Bronchial epithelial cell (primary cell): ENCODE results near the gene RAB1B. TPM values are rescaled to one million over a fixed set of nuclear protein-coding genes. Genes with fewer than 3 reads are reported as not detected.
A peak's percentile ranks its signal among the peaks of the same experiment; 100 is the strongest.
"Not testable (repeated sequence)": the region's sequence is repeated elsewhere in the genome, so short reads cannot be mapped to it uniquely, and the experiment has no call there.

Experiments
- DNase-seq: peaks from one replicate; pipeline ENCODE4 v3.0.0-alpha.2; 2010; ENCODE audit warnings: low read depth
- FAIRE-seq: peaks from 2 replicates; lab custom pipeline; 2011; peaks lifted over from hg19 to GRCh38; lab: Jason Lieb, UNC
- H3K27me3 ChIP-seq: 2 replicates; pipeline ENCODE4 v1.5.1; 2011; ENCODE audit warnings: low read length; ENCODE audit not compliant: control insufficient read depth, insufficient read depth
- H3K36me3 ChIP-seq: 2 replicates; pipeline ENCODE4 v1.5.1; 2011; ENCODE audit warnings: low read length; ENCODE audit not compliant: control insufficient read depth, insufficient read depth
- H3K4me3 ChIP-seq: 2 replicates; pipeline ENCODE4 v1.5.1; 2011; ENCODE audit warnings: mild to moderate bottlenecking, low read depth, low read length, control low read depth
- CTCF ChIP-seq: IDR thresholded peaks from 2 replicates; pipeline ENCODE4 v1.5.1; 2011; ENCODE audit warnings: mild to moderate bottlenecking, moderate library complexity, low read length, control low read depth, inconsistent platforms; ENCODE audit not compliant: insufficient read depth, severe bottlenecking
- total RNA-seq: library from RNA; depleted of rRNA; stranded (reverse); fragments of >200 nt; gene quantifications from 2 replicates; pipeline ENCODE4 v1.2.1, GENCODE V29; 2014

The RAB1B gene
- total RNA-seq, 1 donor from 2014 or later: 54.5 TPM

GRCh38 chr11:66317723-66318599 lies 49.5 kb downstream of the RAB1B start:
- Histone ChIP-seq H3K27me3 (peaks cover 2% of the 10 kb centered on the region), H3K4me3 (no peak overlapping the region), H3K36me3 (no peaks in the 10 kb centered on the region)
- FAIRE-seq: peak; percentile 47
- peak; percentile 71 for DNase-seq
- TF ChIP-seq CTCF: no peak

- no peak overlapping the region for H3K4me3 ChIP-seq
- TF ChIP-seq CTCF: no peak
- no peak for DNase-seq
- peaks cover 2% of the 10 kb centered on the region for H3K27me3 ChIP-seq
- H3K36me3 ChIP-seq: no peaks in the 10 kb centered on the region
- no peak for FAIRE-seq
These were observed 50.1 kb downstream of the RAB1B start for GRCh38 chr11:66318600-66318970.

- H3K36me3 ChIP-seq, FAIRE-seq, DNase-seq, H3K27me3 ChIP-seq, H3K4me3 ChIP-seq: not testable (repeated sequence)
These were observed 51.9 kb downstream of the RAB1B start for GRCh38 chr11:66320289-66320688.

- not testable (repeated sequence) for FAIRE-seq, H3K4me3 ChIP-seq, DNase-seq, H3K36me3 ChIP-seq, H3K27me3 ChIP-seq
These were observed 52.3 kb downstream of the RAB1B start for GRCh38 chr11:66320748-66321147.

- FAIRE-seq (no peak), DNase-seq (no peak)
- no peak for TF ChIP-seq CTCF
- Histone ChIP-seq H3K4me3 (no peak overlapping the region), H3K36me3 (no peaks in the 10 kb centered on the region), H3K27me3 (no peaks in the 10 kb centered on the region)
These were observed 53.2 kb downstream of the RAB1B start for GRCh38 chr11:66321606-66322005.

- no peaks in the 10 kb centered on the region for H3K27me3 ChIP-seq
- FAIRE-seq: no peak
- DNase-seq: no peak
- H3K36me3 ChIP-seq: no peaks in the 10 kb centered on the region
- TF ChIP-seq CTCF: no peak
- no peak overlapping the region for H3K4me3 ChIP-seq
These were observed 54.4 kb downstream of the RAB1B start for GRCh38 chr11:66322732-66323427.
